Activated T-cell treated with anti-CD3 and anti-CD28 coated beads, Interleukin-2, amount 50 U/mL, for 4 hours (primary cell): Measurements from ENCODE around the gene AFTPH. TPM values are rescaled to one million over a fixed set of nuclear protein-coding genes. Genes with fewer than 3 reads are reported as not detected.

Experiments used
- ATAC-seq, 2 donors: fragments of 200-7000 bp; cut with Tn5 transposase; one replicate each; pipeline ENCODE4 v1.10.0; 2021
- DNase-seq: peaks from one replicate; pipeline ENCODE4 v3.0.0-alpha.2; 2020
- H3K27me3 Mint-ChIP-seq: one replicate; pipeline ENCODE4 v1.8.0; 2021; ENCODE audit warnings: low read depth, mixed read lengths
- H3K36me3 Mint-ChIP-seq: one replicate; pipeline ENCODE4 v1.8.0; 2022; ENCODE audit warnings: mixed read lengths; ENCODE audit not compliant: insufficient read depth
- H3K4me1 Mint-ChIP-seq: one replicate; pipeline ENCODE4 v1.8.0; 2021; ENCODE audit warnings: low read depth, mixed read lengths
- H3K4me3 Mint-ChIP-seq: one replicate; pipeline ENCODE4 v1.8.0; 2021; ENCODE audit warnings: mild to moderate bottlenecking, moderate library complexity, mixed read lengths
- H3K9me3 Mint-ChIP-seq: one replicate; pipeline ENCODE4 v1.8.0; 2021; ENCODE audit warnings: mixed read lengths
- total RNA-seq, 3 donors: library from RNA; stranded (reverse); gene quantifications; one replicate each; pipeline ENCODE4 v1.2.1, GENCODE V29; 2021

The AFTPH gene
- total RNA-seq, 3 donors from 2014 or later: 33.7 to 38.2 (median 37.4) TPM

DNA sequence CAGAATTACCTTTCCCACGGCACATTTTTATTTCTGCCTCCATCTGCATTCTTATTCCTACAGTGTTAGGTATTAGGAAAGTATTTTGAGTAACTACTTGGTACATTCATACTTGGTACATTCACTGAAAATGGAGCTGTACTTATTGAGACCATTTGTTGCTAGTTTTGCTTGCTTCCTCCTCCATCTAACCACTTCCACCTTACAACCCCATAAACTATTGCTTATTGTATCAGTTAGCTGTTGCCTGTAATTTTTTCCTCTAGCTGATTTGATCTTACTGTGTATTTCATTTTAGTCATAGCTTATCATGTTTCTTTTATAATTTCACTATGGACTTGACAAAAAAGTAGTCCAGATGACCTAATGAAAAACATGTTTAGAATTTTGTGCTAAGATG, 50.7 kb downstream of the AFTPH start:
- Mint-ChIP-seq H3K36me3 (peaks cover 36% of the 10 kb centered on the region), H3K4me1 (peaks cover 3% of the 10 kb centered on the region), H3K9me3 (no peaks in the 10 kb centered on the region), H3K27me3 (no peaks in the 10 kb centered on the region), H3K4me3 (no peak overlapping the region)
- DNase-seq (no peak), ATAC-seq (no peak)

GRCh38 chr2:64581018-64581417, 56.9 kb downstream of the AFTPH start:
- H3K27me3 Mint-ChIP-seq: no peaks in the 10 kb centered on the region
- no peak for DNase-seq
- H3K36me3 Mint-ChIP-seq: peaks cover 24% of the 10 kb centered on the region
- H3K4me1 Mint-ChIP-seq: no peaks in the 10 kb centered on the region
- no peak for ATAC-seq
- no peaks in the 10 kb centered on the region for H3K9me3 Mint-ChIP-seq
- no peak overlapping the region for H3K4me3 Mint-ChIP-seq

GRCh38 chr2:64581777-64582539, 57.8 kb downstream of the AFTPH start:
- no peaks in the 10 kb centered on the region for H3K27me3 Mint-ChIP-seq
- H3K36me3 Mint-ChIP-seq: peaks cover 24% of the 10 kb centered on the region
- peaks cover 3% of the 10 kb centered on the region for H3K4me1 Mint-ChIP-seq
- DNase-seq (no peak), ATAC-seq (no peak)
- H3K4me3 Mint-ChIP-seq: no peak overlapping the region
- no peaks in the 10 kb centered on the region for H3K9me3 Mint-ChIP-seq

GRCh38 chr2:64582774-64583340, 58.7 kb downstream of the AFTPH start:
- Mint-ChIP-seq H3K36me3 (peaks cover 20% of the 10 kb centered on the region), H3K4me1 (peaks cover 3% of the 10 kb centered on the region), H3K27me3 (no peaks in the 10 kb centered on the region), H3K4me3 (no peak overlapping the region), H3K9me3 (no peaks in the 10 kb centered on the region)
- ATAC-seq (no peak), DNase-seq (no peak)

- H3K9me3 Mint-ChIP-seq: no peaks in the 10 kb centered on the region
- H3K4me3 Mint-ChIP-seq: no peak overlapping the region
- ATAC-seq (no peak), DNase-seq (no peak)
- H3K4me1 Mint-ChIP-seq: peaks cover 4% of the 10 kb centered on the region
- H3K27me3 Mint-ChIP-seq: no peaks in the 10 kb centered on the region
- peaks cover 28% of the 10 kb centered on the region for H3K36me3 Mint-ChIP-seq
Observed at GRCh38 chr2:64586054-64586453, 61.9 kb downstream of the AFTPH start.

GRCh38 chr2:64586883-64587481, 62.9 kb downstream of the AFTPH start:
- Mint-ChIP-seq H3K36me3 (peaks cover 32% of the 10 kb centered on the region), H3K4me1 (peaks cover 10% of the 10 kb centered on the region), H3K27me3 (no peaks in the 10 kb centered on the region), H3K4me3 (no peak overlapping the region), H3K9me3 (no peaks in the 10 kb centered on the region)
- DNase-seq (no peak), ATAC-seq (peak in 1 of 2 donors; percentile 32)

GRCh38 chr2:64587561-64587960, 63.4 kb downstream of the AFTPH start:
- no peak for ATAC-seq
- DNase-seq: no peak
- H3K4me1 Mint-ChIP-seq: peaks cover 10% of the 10 kb centered on the region
- H3K27me3 Mint-ChIP-seq: no peaks in the 10 kb centered on the region
- peaks cover 34% of the 10 kb centered on the region for H3K36me3 Mint-ChIP-seq
- H3K9me3 Mint-ChIP-seq: no peaks in the 10 kb centered on the region
- H3K4me3 Mint-ChIP-seq: no peak overlapping the region

DNA sequence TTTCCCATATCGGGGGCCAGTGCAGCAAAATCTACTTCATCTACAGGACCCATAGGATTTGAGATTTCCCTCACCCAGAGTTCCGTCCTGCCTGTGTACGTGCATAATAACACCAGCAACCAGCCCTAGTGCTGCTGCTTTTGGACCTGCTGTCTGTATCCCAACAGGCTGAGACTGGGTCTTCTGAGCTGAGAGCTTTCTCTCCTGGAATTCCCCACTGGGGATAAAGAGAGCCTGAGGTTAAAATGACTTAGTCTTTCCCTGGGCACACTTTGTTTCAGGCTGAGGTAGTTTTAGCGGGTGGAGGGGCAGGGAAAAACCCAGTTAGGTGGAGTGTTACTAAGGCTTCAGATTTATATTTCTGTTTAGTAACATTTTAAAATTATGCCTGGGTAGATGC, 67.1 kb downstream of the AFTPH start:
- Mint-ChIP-seq H3K4me1 (peaks cover 10% of the 10 kb centered on the region), H3K9me3 (no peaks in the 10 kb centered on the region)
- DNase-seq: no peak

GRCh38 chr2:64593035-64593655, 69.0 kb downstream of the AFTPH start:
- Mint-ChIP-seq H3K36me3 (peaks cover 26% of the 10 kb centered on the region), H3K4me3 (no peak overlapping the region), H3K27me3 (no peaks in the 10 kb centered on the region), H3K4me1 (peaks cover 6% of the 10 kb centered on the region), H3K9me3 (no peaks in the 10 kb centered on the region)
- no peak for DNase-seq
- ATAC-seq: no peak

More for the DNA sequence above, 67.1 kb downstream of the AFTPH start:
- no peaks in the 10 kb centered on the region for H3K27me3 Mint-ChIP-seq
- peaks cover 35% of the 10 kb centered on the region for H3K36me3 Mint-ChIP-seq
- no peak overlapping the region for H3K4me3 Mint-ChIP-seq
- no peak for ATAC-seq

- no peak for DNase-seq
- H3K9me3 Mint-ChIP-seq: no peaks in the 10 kb centered on the region
- H3K4me1 Mint-ChIP-seq: peaks cover 6% of the 10 kb centered on the region
- H3K4me3 Mint-ChIP-seq: no peak overlapping the region
- H3K27me3 Mint-ChIP-seq: no peaks in the 10 kb centered on the region
- ATAC-seq: peak; percentile 51 to 63
- peaks cover 23% of the 10 kb centered on the region for H3K36me3 Mint-ChIP-seq
Observed at GRCh38 chr2:64594226-64594989, 70.3 kb downstream of the AFTPH start.

- no peaks in the 10 kb centered on the region for H3K27me3 Mint-ChIP-seq
- H3K36me3 Mint-ChIP-seq: peaks cover 16% of the 10 kb centered on the region
- H3K9me3 Mint-ChIP-seq: no peaks in the 10 kb centered on the region
- DNase-seq (no peak), ATAC-seq (no peak)
- no peak overlapping the region for H3K4me3 Mint-ChIP-seq
- H3K4me1 Mint-ChIP-seq: peaks cover 9% of the 10 kb centered on the region
Observed at GRCh38 chr2:64595397-64596176, 71.5 kb downstream of the AFTPH start.

DNA sequence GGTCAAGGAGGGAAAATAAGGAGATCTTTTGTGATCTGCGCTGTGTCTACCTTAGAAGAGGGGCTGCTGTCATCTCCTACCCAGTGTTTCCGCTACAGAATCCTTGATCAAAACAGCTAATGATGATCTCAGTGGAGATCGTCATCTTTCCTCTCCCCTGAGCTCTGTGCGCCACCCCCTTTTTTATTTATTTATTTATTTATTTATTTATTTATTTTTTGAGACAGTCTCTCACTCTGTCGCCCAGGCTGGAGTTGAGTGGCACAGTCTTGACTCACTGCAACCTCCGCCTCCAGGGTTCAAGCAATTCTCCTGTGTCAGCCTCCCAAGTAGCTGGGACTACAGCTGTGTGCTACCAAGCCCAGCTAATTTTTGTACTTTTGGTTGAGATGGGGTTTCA, 74.1 kb downstream of the AFTPH start:
- Mint-ChIP-seq H3K36me3 (peaks cover 2% of the 10 kb centered on the region), H3K9me3 (no peaks in the 10 kb centered on the region), H3K27me3 (no peaks in the 10 kb centered on the region), H3K4me1 (peaks cover 3% of the 10 kb centered on the region), H3K4me3 (no peak overlapping the region)
- DNase-seq (no peak), ATAC-seq (no peak)

- H3K4me1 Mint-ChIP-seq: peaks cover 3% of the 10 kb centered on the region
- peaks cover 2% of the 10 kb centered on the region for H3K36me3 Mint-ChIP-seq
- no peaks in the 10 kb centered on the region for H3K9me3 Mint-ChIP-seq
- H3K27me3 Mint-ChIP-seq: no peaks in the 10 kb centered on the region
- H3K4me3 Mint-ChIP-seq: no peak overlapping the region
- DNase-seq: no peak
- ATAC-seq: no peak
Observed at GRCh38 chr2:64599469-64599868, 75.3 kb downstream of the AFTPH start.
